ENCODE data around the gene SENP6.

SENP6 gene

GRCh38 chr6:75751443-75751842 is 149.8 kb downstream of the SENP6 start:
- DNase-seq: no peak

GRCh38 chr6:75752365-75752764 is 150.7 kb downstream of the SENP6 start:
- DNase-seq: no peak

DNA sequence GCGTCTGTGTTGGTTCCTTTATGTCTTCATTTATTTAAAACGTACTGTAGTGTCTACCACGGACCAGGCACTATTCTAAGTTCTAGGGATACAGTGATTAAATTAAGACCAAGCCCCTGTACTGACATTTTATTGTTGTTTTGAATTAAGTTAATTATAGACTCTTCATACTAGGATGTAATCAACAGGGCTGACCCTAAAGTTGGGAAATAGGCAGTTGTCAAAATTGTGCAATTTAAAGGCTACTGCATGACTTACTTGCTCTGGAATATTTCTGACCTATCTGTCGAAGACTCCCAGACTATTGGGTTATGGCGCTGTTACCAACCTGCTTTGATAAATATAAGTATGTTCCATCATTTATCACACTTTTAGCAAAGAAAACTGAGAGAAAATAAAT is 154.0 kb downstream of the SENP6 start:
- no peak for DNase-seq

DNA sequence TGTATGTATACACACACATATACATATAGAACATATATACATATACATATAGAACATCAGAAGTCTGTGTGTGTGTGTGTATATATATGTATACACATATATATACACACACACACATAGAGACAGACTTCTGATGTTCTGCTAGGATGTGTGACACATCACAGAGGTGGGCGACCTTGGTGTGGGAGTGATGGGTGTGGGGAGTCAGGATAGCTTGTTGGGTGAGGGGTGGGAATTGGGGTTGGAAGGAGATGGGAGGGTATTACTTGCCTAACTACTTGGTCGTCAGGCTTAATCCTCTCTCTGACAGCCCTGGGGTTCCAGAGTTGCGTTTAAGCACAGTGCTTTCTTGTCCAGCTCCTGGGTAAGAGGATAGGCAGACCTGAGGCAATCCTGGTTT is 155.6 kb downstream of the SENP6 start:
- DNase-seq: no peak

DNA sequence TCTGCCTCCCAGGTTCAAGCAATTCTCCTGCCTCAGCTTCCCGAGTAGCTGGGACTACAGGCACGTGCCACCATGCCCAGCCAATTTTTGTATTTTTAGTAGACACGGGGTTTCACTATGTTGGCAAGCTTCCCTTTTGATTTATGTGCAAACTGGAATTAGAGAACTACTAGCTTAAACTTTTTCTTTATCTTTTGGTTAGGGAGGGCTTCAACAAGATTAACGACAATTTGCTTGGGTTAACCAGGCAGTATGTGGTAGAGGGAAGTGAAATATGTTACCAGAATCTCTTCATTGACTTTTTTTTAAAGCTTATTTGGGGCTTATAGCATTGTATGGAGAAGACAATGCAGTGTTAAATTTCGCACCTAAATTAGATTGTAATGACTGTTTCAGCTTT is 156.4 kb downstream of the SENP6 start:
- no peak for DNase-seq

- DNase-seq: no peak
Observed at GRCh38 chr6:75759207-75759606, 157.5 kb downstream of the SENP6 start.

DNA sequence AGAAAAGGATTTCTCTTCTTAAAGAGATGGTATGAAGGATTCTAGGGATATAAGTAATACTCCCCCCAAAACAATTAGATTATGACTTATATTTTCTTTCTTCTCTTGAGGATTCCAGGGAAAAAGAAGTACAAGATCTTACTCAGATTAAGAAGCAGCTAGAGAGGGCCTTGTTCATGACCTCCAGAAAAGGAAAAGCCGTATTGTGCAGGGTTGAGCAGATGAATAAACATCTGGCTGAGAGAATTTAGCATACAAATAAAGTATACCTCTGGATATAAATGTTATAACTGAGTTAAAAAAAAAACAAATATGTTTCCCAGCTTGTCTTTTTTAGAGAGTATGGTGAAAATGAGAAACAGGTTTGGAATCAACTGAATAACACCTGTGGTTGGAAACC is 158.6 kb downstream of the SENP6 start:
- no peak for DNase-seq

DNA sequence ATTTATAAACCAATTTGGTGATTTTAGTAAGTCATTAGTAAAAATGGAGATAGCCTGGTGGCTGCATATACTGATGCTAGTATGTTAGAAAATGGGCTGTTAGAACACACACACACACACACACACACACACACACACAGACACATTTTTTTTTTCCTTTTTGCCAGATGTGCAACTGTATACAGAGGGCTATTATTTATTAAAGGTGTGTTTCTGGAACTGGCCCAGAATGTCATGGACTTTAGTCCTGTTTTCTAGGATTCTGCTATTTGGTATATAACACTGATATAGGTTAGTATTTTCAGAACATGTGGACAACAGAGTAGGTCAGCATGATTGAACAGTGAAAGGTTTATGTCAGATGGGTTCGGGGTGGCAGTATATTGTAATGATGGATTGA is 159.8 kb downstream of the SENP6 start:
- DNase-seq: no peak

- no peak for DNase-seq
Observed at GRCh38 chr6:75762063-75762462, 160.4 kb downstream of the SENP6 start.

- no peak for DNase-seq
Observed at GRCh38 chr6:75766387-75766786, 164.7 kb downstream of the SENP6 start.

All from NCI-H1105 treated with DMSO at 0.1 percent for 48 hours (cell line).